B cell (primary cell): ENCODE data around the gene FBXO44. TPM values are rescaled to one million over a fixed set of nuclear protein-coding genes. Genes with fewer than 3 reads are reported as not detected.

Experiments
- ATAC-seq: fragments of 200-7000 bp; cut with Tn5 transposase; one replicate; pipeline ENCODE4 v1.10.0; 2021; ENCODE audit warnings: low read depth, mild to moderate bottlenecking, moderate number of reproducible peaks, moderate library complexity
- CTCF ChIA-PET: fragments of 350-600 bp; sonication (Branson Sonifier 250); formaldehyde crosslinking; loops from one replicate; lab custom pipeline; 2021; ENCODE audit warnings: antibody characterized with exemption, inconsistent platforms; lab: Charles Lee
- POLR2A ChIA-PET: fragments of 350-600 bp; sonication (Branson Sonifier 250); formaldehyde crosslinking; loops from one replicate; lab custom pipeline; 2021; ENCODE audit warnings: antibody characterized with exemption; lab: Charles Lee
- DNase-seq: peaks from one replicate; pipeline ENCODE4 v3.0.0; 2013
- H2AFZ ChIP-seq: 2 replicates; pipeline ENCODE4 v1.6.1; 2012; ENCODE audit warnings: mild to moderate bottlenecking, low read depth, low read length; ENCODE audit not compliant: insufficient read depth, poor library complexity, severe bottlenecking
- H3K27ac ChIP-seq, 2 donors: 1 replicate in 1 of 2; 2 replicates in 1 of 2; pipeline ENCODE4 v1.5.1; 2012 to 2013; ENCODE audit warnings: low read length in 2 of 2, mild to moderate bottlenecking in 2 of 2, moderate library complexity in 1 of 2
- H3K27me3 ChIP-seq, 4 experiments: fragments of 200-600 bp in 1 of 4; sonication (generic) in 1 of 4; replicated peaks in 1 of 4; 1 replicate in 2 of 4; 2 replicates in 2 of 4; pipeline versions ENCODE4 v1.6.1 to v1.7.0; 2013 to 2016; ENCODE audit warnings: low read length in 3 of 4, mild to moderate bottlenecking in 2 of 4, mixed read lengths in 1 of 4, moderate library complexity in 1 of 4; ENCODE audit not compliant: insufficient read depth in 4 of 4, control insufficient read depth in 3 of 4; ENCODE audit errors: control extremely low read depth in 1 of 4
- H3K36me3 ChIP-seq, 2 experiments: replicated peaks in 1 of 2; 1 replicate in 1 of 2; 2 replicates in 1 of 2; pipeline versions ENCODE4 v1.6.1 to v1.7.1; 2013; ENCODE audit warnings: low read length in 1 of 2; ENCODE audit not compliant: insufficient read depth in 2 of 2, control insufficient read depth in 1 of 2; ENCODE audit errors: control extremely low read depth in 1 of 2, extremely low read depth in 1 of 2
- H3K4me1 ChIP-seq, 2 donors: fragments of 200-600 bp in 1 of 2; sonication (generic) in 1 of 2; 1 replicate in 1 of 2; 2 replicates in 1 of 2; pipeline versions ENCODE4 v1.5.1 to v1.6.1; 2013 to 2017; ENCODE audit warnings: low read length in 2 of 2; ENCODE audit not compliant: control insufficient read depth in 2 of 2, insufficient read depth in 2 of 2
- H3K4me2 ChIP-seq: replicated peaks from 2 replicates; pipeline ENCODE3; 2012; ENCODE audit warnings: mild to moderate bottlenecking, low read depth, low read length; ENCODE audit not compliant: poor library complexity, severe bottlenecking
- H3K4me3 ChIP-seq, 5 experiments: fragments of 200-600 bp in 1 of 5; sonication (generic) in 1 of 5; 1 replicate in 3 of 5; 2 replicates in 2 of 5; pipeline versions ENCODE4 v1.5.1 to v1.7.0; 2011 to 2016; ENCODE audit warnings: low read length in 4 of 5, mild to moderate bottlenecking in 4 of 5, low read depth in 2 of 5, control low read depth in 1 of 5, moderate library complexity in 1 of 5; ENCODE audit not compliant: insufficient read depth in 1 of 5; ENCODE audit errors: control extremely low read depth in 1 of 5, extremely low read depth in 1 of 5
- H3K79me2 ChIP-seq: fragments of 200-600 bp; sonication (generic); one replicate; pipeline ENCODE4 v1.6.0; 2016; ENCODE audit warnings: low read length; ENCODE audit not compliant: control insufficient read depth, insufficient read depth
- H3K9ac ChIP-seq: fragments of 200-600 bp; sonication (generic); 2 replicates; pipeline ENCODE4 v1.6.1; 2017; ENCODE audit warnings: mild to moderate bottlenecking, low read length, moderate library complexity
- H3K9me3 ChIP-seq, 3 donors: one replicate each; pipeline versions ENCODE4 v1.6.1 to v1.7.1; 2013; ENCODE audit warnings: low read length in 2 of 3; ENCODE audit not compliant: control insufficient read depth in 2 of 3, insufficient read depth in 1 of 3; ENCODE audit errors: control extremely low read depth in 1 of 3
- H4K20me1 ChIP-seq: 2 replicates; pipeline ENCODE4 v1.6.0; 2012; ENCODE audit warnings: mild to moderate bottlenecking, low read length; ENCODE audit not compliant: insufficient read depth, control insufficient read depth, poor library complexity, severe bottlenecking
- H3K27ac Mint-ChIP-seq: one replicate; pipeline ENCODE4 v1.8.0; 2021; ENCODE audit warnings: mixed read lengths
- H3K27me3 Mint-ChIP-seq: one replicate; pipeline ENCODE4 v1.8.0; 2021; ENCODE audit warnings: mixed read lengths
- H3K4me1 Mint-ChIP-seq: one replicate; pipeline ENCODE4 v1.8.0; 2021; ENCODE audit warnings: mixed read lengths
- H3K4me3 Mint-ChIP-seq: one replicate; pipeline ENCODE4 v1.8.0; 2021; ENCODE audit warnings: mixed read lengths
- H3K9me3 Mint-ChIP-seq: one replicate; pipeline ENCODE4 v1.8.0; 2022; ENCODE audit warnings: mixed read lengths; ENCODE audit not compliant: insufficient read depth
- EZH2 ChIP-seq: IDR thresholded peaks from 2 replicates; pipeline ENCODE4 v1.6.1; 2012; ENCODE audit warnings: borderline replicate concordance, low read depth, mild to moderate bottlenecking, moderate library complexity, low read length; ENCODE audit not compliant: insufficient read depth, poor library complexity, severe bottlenecking
- WGBS: methylation state at CpG from one replicate; pipeline ENCODE4 v1.1.5; 2013; ENCODE audit warnings: missing lambda C conversion rate; ENCODE audit not compliant: insufficient coverage; 5-methylcytosine and 5-hydroxymethylcytosine counted together
- intact Hi-C: fragments of 100-400 bp; cut with micrococcal nuclease; formaldehyde crosslinking; loops from one replicate; pipeline ENCODE4 v1.10.0; 2022
- polyA plus RNA-seq: library from polyadenylated mRNA; depleted of rRNA; stranded (reverse); fragments of >200 nt; gene quantifications from 2 replicates; pipeline ENCODE4 v1.2.3, GENCODE V29; 2012
- total RNA-seq, 2 donors: library from RNA; stranded (reverse); fragments of 120-200 nt in 1 of 2; gene quantifications; 1 replicate in 1 of 2; 2 replicates in 1 of 2; pipeline versions ENCODE4 v1.2.3 to v1.2.4, GENCODE V29; 2013 to 2022
- TF ChIP-seq, protein P1 (sequence below): fragments of 200-600 bp; IDR thresholded peaks from one replicate; pipeline ENCODE4 v1.8.0; 2022; ENCODE audit warnings: antibody characterized with exemption, mild to moderate bottlenecking

FBXO44 gene
- total and polyA plus RNA-seq, 2 donors (not counting 1 experiment from before 2014, with no cell fraction given) = 61.5 to 101 TPM

DNA sequence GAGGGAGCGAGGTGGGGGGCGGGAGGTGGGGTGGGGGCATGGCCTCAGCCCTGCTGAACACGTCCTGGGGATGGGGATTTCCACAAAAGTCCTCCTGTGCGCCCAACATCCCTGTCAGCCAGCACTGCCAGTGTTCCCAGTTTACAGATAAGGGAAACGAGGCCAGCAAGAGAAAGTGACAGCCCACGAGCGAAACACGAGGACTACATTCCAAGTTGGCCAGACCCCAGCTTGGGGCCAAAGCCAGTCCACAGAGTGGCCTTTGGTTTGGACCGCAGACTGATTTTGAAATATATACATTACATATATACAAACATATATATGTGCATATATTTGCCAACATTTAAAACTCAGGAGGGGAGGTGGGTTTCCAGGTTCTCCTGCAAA is 5.4 kb upstream of the FBXO44 start:
- CTCF ChIA-PET = interaction anchor here (0.8 to 18.9 kb wide), 10 partner anchors 8 to 612 kb away, joined by 3 to 231 read pairs (median 7); partner anchors contain the start of genes AGTRAP and FBXO6
- intact Hi-C loops = loop anchor here (10.0 kb wide), 1 partner anchor 174 kb away; the partner anchor contains the start of gene DISP3

More for the DNA sequence above, 5.4 kb upstream of the FBXO44 start:
- Mint-ChIP-seq H3K4me3 (peak overlapping the region; percentile 57), H3K4me1 (peaks cover 27% of the 10 kb centered on the region), H3K27me3 (no peaks in the 10 kb centered on the region), H3K27ac (no peak overlapping the region), H3K9me3 (no peaks in the 10 kb centered on the region)
- Histone ChIP-seq H3K36me3 (no peaks in the 10 kb centered on the region), H3K79me2 (no peaks in the 10 kb centered on the region), H3K27me3 (no peaks in the 10 kb centered on the region), H2AFZ (no peak overlapping the region), H4K20me1 (no peaks in the 10 kb centered on the region), H3K27ac (no peak overlapping the region), H3K4me2 (peak overlapping the region; percentile 81), H3K9me3 (no peaks in the 10 kb centered on the region), H3K4me3 (peak overlapping the region in 1 of 5 experiments; percentile 21), H3K4me1 (peaks cover 14 to 27% of the 10 kb centered on the region in 2 donors), H3K9ac (no peak overlapping the region)
- DNase-seq (no peak), ATAC-seq (no peak)
- POLR2A ChIA-PET = interaction anchor here (0.5 to 1.2 kb wide), 2 partner anchors 65 to 259 kb away, joined by 3 read pairs; no protein-coding TSS in a partner anchor
- TF ChIP-seq EZH2 = no peak
- TF ChIP-seq, protein P1, sequence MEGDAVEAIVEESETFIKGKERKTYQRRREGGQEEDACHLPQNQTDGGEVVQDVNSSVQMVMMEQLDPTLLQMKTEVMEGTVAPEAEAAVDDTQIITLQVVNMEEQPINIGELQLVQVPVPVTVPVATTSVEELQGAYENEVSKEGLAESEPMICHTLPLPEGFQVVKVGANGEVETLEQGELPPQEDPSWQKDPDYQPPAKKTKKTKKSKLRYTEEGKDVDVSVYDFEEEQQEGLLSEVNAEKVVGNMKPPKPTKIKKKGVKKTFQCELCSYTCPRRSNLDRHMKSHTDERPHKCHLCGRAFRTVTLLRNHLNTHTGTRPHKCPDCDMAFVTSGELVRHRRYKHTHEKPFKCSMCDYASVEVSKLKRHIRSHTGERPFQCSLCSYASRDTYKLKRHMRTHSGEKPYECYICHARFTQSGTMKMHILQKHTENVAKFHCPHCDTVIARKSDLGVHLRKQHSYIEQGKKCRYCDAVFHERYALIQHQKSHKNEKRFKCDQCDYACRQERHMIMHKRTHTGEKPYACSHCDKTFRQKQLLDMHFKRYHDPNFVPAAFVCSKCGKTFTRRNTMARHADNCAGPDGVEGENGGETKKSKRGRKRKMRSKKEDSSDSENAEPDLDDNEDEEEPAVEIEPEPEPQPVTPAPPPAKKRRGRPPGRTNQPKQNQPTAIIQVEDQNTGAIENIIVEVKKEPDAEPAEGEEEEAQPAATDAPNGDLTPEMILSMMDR = no peak
- WGBS = 25% methylated on average over 3 of the region's 9 CpGs
